Neural progenitor cell (in vitro differentiated cells): ENCODE measurements around the gene YWHAB.

Experiments used
- EZH2 ChIP-seq: fragments of 200-600 bp; sonication (generic); IDR thresholded peaks from 2 replicates; pipeline ENCODE4 v1.6.1; 2017; ENCODE audit warnings: antibody characterized with exemption, mild to moderate bottlenecking, moderate library complexity
- EZH2phosphoT487 ChIP-seq: fragments of 200-600 bp; sonication (generic); IDR thresholded peaks from 2 replicates; pipeline ENCODE4 v1.6.1; 2017; ENCODE audit warnings: antibody characterized with exemption
- TF ChIP-seq, protein P1 (sequence below): fragments of 200-600 bp; sonication (generic); IDR thresholded peaks from 2 replicates; pipeline ENCODE4 v1.5.1; 2017; ENCODE audit warnings: antibody characterized with exemption, mild to moderate bottlenecking

GRCh38 chr20:44938637-44939036, 53.1 kb downstream of the YWHAB start:
- TF ChIP-seq, protein P1, sequence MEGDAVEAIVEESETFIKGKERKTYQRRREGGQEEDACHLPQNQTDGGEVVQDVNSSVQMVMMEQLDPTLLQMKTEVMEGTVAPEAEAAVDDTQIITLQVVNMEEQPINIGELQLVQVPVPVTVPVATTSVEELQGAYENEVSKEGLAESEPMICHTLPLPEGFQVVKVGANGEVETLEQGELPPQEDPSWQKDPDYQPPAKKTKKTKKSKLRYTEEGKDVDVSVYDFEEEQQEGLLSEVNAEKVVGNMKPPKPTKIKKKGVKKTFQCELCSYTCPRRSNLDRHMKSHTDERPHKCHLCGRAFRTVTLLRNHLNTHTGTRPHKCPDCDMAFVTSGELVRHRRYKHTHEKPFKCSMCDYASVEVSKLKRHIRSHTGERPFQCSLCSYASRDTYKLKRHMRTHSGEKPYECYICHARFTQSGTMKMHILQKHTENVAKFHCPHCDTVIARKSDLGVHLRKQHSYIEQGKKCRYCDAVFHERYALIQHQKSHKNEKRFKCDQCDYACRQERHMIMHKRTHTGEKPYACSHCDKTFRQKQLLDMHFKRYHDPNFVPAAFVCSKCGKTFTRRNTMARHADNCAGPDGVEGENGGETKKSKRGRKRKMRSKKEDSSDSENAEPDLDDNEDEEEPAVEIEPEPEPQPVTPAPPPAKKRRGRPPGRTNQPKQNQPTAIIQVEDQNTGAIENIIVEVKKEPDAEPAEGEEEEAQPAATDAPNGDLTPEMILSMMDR = no peak
- TF ChIP-seq EZH2phosphoT487 (no peak), EZH2 (no peak)
